ENCODE results near the gene PHACTR4. TPM values are rescaled to one million over a fixed set of nuclear protein-coding genes. Genes with fewer than 3 reads are reported as not detected.

The PHACTR4 gene
- total and polyA plus RNA-seq, 2 donors (not counting 3 experiments of a cell fraction or from before 2014, with no cell fraction given) = 25.4 to 61.0 TPM

DNA sequence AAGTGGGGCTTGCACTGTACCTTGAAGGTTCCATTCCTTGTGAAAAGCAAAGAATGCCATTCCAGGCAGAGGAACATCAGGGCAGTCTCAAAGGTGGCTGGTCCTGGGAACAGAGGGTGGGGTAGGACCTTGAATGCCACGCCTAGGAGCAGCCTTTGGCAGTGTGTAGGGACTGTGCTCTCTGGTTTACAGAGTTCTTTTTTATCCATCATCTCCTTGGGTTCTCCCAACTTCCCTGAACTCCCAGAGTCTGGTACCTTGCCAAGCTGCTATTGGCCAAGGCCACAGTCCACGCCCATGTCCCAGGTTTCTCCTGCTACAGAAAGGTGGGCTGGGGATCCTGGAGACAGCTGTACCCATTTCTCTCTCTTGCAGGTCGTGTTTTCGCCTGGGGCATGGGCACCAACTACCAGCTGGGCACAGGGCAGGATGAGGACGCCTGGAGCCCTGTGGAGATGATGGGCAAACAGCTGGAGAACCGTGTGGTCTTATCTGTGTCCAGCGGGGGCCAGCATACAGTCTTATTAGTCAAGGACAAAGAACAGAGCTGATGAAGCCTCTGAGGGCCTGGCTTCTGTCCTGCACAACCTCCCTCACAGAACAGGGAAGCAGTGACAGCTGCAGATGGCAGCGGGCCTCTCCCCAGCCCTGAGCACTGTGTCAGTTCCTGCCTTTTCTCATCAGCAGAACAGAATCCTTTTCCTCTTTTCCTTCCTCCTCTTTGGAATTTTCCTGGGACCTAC is 168.1 kb downstream of the PHACTR4 start:
- POLR2A ChIA-PET = no interaction called here
- Histone ChIP-seq H3K36me3 (ENCODE audit: control insufficient read depth in 2 of 2, extremely low read depth in 1 of 2, insufficient read depth in 2 of 2, low read length in 2 of 2) (peaks cover 15 to 22% of the 10 kb centered on the region in 2 experiments), H3K9ac (replicated peaks; ENCODE audit: extremely low read depth, insufficient read depth, low read length) (no peak overlapping the region), H3K4me1 (ENCODE audit: control insufficient read depth, extremely low read depth, insufficient read depth, low read length) (no peaks in the 10 kb centered on the region), H3K4me2 (ENCODE audit: insufficient read depth, low read length) (no peak overlapping the region), H3K9me3 (replicated peaks; ENCODE audit: control insufficient read depth, insufficient read depth, low read length) (no peaks in the 10 kb centered on the region), H4K20me1 (replicated peaks; ENCODE audit: control insufficient read depth, extremely low read depth, insufficient read depth, low read length) (no peaks in the 10 kb centered on the region), H2AFZ (ENCODE audit: low read depth, low read length) (no peak overlapping the region), H3K4me3 (replicated peaks in 1 of 3; ENCODE audit: insufficient read depth in 1 of 3, low read depth in 1 of 3, low read length in 3 of 3) (no peak overlapping the region), H3K27me3 (ENCODE audit: control insufficient read depth in 2 of 2, insufficient read depth in 2 of 2, low read length in 2 of 2) (no peaks in the 10 kb centered on the region), H3K9me1 (replicated peaks; ENCODE audit: control insufficient read depth, extremely low read depth, insufficient read depth, low read length) (no peaks in the 10 kb centered on the region), H3K79me2 (ENCODE audit: control insufficient read depth, insufficient read depth, low read length) (no peaks in the 10 kb centered on the region), H3K27ac (ENCODE audit: insufficient read depth, low read depth, low read length) (no peak overlapping the region)
- CTCF ChIA-PET = interaction anchor here (1.5 kb wide), 1 partner anchor 65 kb away, joined by 4 read pairs; no protein-coding TSS in a partner anchor
- intact Hi-C loops (cut with micrococcal nuclease) = no loop called here
- BruUV-seq (replicated peaks) = no TSS peak
- FAIRE-seq (no peak), DNase-seq (ENCODE audit: low read depth, low spot score) (no peak)
- dilution Hi-C loops (cut with MboI; ENCODE audit: extremely low pct_ligation_motif_present, low sequenced_read_pairs) = no loop called here
- TF ChIP-seq POLR2AphosphoS5 (IDR thresholded peaks at IDR 0.05; ENCODE audit: insufficient read depth, low read depth, low read length) (no peak), EZH2 (IDR thresholded peaks at IDR 0.05; ENCODE audit: borderline replicate concordance, low read depth, low read length, severe bottlenecking) (no peak), GATA2 (IDR thresholded peaks at IDR 0.05; ENCODE audit: insufficient read depth, insufficient read length, low read depth, low read length) (no peak), POLR2A (IDR thresholded peaks at IDR 0.05; ENCODE audit: low read depth, low read length) (no peak), JUN (IDR thresholded peaks at IDR 0.05; ENCODE audit: borderline replicate concordance, insufficient read depth, insufficient read length, low read depth) (no peak), MYC (IDR thresholded peaks at IDR 0.05; ENCODE audit: low read depth, low read length) (no peak), FOS (IDR thresholded peaks at IDR 0.05; ENCODE audit: borderline replicate concordance, insufficient read depth, low read length) (no peak)
- TF ChIP-seq, protein P1, sequence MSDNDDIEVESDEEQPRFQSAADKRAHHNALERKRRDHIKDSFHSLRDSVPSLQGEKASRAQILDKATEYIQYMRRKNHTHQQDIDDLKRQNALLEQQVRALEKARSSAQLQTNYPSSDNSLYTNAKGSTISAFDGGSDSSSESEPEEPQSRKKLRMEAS (IDR thresholded peaks at IDR 0.05; ENCODE audit: insufficient read depth, insufficient read length) = no peak
- TF ChIP-seq, protein P2, sequence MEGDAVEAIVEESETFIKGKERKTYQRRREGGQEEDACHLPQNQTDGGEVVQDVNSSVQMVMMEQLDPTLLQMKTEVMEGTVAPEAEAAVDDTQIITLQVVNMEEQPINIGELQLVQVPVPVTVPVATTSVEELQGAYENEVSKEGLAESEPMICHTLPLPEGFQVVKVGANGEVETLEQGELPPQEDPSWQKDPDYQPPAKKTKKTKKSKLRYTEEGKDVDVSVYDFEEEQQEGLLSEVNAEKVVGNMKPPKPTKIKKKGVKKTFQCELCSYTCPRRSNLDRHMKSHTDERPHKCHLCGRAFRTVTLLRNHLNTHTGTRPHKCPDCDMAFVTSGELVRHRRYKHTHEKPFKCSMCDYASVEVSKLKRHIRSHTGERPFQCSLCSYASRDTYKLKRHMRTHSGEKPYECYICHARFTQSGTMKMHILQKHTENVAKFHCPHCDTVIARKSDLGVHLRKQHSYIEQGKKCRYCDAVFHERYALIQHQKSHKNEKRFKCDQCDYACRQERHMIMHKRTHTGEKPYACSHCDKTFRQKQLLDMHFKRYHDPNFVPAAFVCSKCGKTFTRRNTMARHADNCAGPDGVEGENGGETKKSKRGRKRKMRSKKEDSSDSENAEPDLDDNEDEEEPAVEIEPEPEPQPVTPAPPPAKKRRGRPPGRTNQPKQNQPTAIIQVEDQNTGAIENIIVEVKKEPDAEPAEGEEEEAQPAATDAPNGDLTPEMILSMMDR (IDR thresholded peaks at IDR 0.05; ENCODE audit: extremely low read depth in 1 of 2, insufficient read depth in 1 of 2, low read depth in 1 of 2, low read length in 2 of 2) = no peak

Data from endothelial cell of umbilical vein (primary cell).